Nephron (organoid): ENCODE data around the gene DENND1B.

Source experiments
- H3K27ac Mint-ChIP-seq, 3 experiments: 2 replicates each; pipeline ENCODE4 v1.8.0; 2020; ENCODE audit warnings: mixed read lengths in 3 of 3, mild to moderate bottlenecking in 2 of 3, moderate library complexity in 1 of 3
- H3K27me3 Mint-ChIP-seq: 2 replicates; pipeline ENCODE4 v1.8.0; 2021; ENCODE audit warnings: low read depth, mild to moderate bottlenecking, moderate library complexity, mixed read lengths
- H3K36me3 Mint-ChIP-seq: 2 replicates; pipeline ENCODE4 v1.8.0; 2020; ENCODE audit warnings: low read depth, mixed read lengths
- H3K4me1 Mint-ChIP-seq: 2 replicates; pipeline ENCODE4 v1.8.0; 2020; ENCODE audit warnings: mixed read lengths
- H3K4me3 Mint-ChIP-seq, 3 experiments: 2 replicates each; pipeline ENCODE4 v1.8.0; 2020; ENCODE audit warnings: mild to moderate bottlenecking in 3 of 3, mixed read lengths in 3 of 3, moderate library complexity in 2 of 3
- H3K9me3 Mint-ChIP-seq: 2 replicates; pipeline ENCODE4 v1.8.0; 2020; ENCODE audit warnings: mixed read lengths
- CTCF ChIP-seq, 3 experiments: fragments of 200-600 bp; sonication (generic); IDR thresholded peaks; one replicate each; pipeline ENCODE4 v1.5.0; 2021; ENCODE audit warnings: antibody characterized with exemption in 3 of 3; ENCODE audit not compliant: unreplicated experiment in 3 of 3

DENND1B gene

DNA sequence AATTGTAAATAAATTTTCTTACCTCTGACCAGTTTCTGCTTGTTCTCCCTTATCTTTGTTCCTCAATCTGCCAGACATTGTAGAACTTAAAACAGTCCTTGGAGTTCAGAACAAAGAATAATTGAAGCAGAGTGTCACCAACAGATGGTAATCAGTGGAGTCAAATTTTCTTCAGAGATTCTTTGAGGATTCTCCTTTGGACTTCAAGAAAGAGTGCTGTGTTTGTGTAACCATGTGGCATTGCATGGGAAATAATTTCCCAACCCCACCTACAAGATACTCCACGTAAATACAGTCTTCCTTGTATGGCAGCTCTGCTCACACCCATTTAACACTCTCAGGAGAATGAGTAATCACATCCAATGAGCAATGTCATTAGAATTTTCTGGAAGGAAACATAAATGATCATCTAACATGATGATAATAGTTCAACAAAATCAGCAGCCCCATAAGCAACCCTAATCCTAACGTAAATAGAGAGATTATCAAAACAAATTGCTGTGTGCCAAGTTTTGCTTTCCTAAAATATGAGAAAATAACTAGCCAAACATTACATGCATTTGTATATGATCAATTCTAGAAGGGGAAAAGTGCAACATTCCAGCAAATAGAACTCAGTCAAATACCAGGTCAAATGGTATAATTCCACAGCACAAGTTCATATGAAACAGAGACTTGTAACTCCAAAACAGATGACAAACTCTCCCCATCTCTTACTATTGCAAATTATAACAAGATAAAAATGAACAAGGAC lies 6.9 kb upstream of the DENND1B start:
- H3K4me1 Mint-ChIP-seq = no peaks in the 10 kb centered on the region
- no peaks in the 10 kb centered on the region for H3K36me3 Mint-ChIP-seq
- H3K9me3 Mint-ChIP-seq = no peaks in the 10 kb centered on the region
- no peak overlapping the region for H3K27ac Mint-ChIP-seq
- peaks cover 6% of the 10 kb centered on the region for H3K27me3 Mint-ChIP-seq
- H3K4me3 Mint-ChIP-seq = no peak overlapping the region
- no peak for TF ChIP-seq CTCF (IDR thresholded peaks at IDR 0.05; ENCODE audit: unreplicated experiment in 3 of 3)

DNA sequence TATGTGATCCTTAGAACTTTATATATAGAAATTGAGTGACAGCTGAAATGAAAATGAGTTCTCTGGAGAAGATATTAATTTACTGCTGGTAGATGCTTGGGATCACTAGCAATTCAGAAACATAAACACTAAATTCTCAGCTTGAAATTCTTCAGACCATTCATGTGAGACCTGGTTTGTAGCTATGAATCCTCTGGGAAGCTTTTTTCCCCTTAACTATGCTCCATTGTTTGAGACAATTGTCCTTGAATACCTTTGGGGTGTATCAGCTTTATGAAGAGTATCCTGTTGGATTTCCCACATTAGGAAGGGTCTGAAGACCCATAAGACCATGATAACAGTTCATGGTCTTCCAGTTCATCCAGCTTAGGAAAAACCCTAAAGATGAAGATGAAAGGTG lies 4.6 kb upstream of the DENND1B start:
- no peak overlapping the region for H3K4me3 Mint-ChIP-seq
- H3K27me3 Mint-ChIP-seq = peaks cover 6% of the 10 kb centered on the region
- H3K27ac Mint-ChIP-seq = no peak overlapping the region
- no peak for TF ChIP-seq CTCF (IDR thresholded peaks at IDR 0.05; ENCODE audit: unreplicated experiment in 3 of 3)
- H3K36me3 Mint-ChIP-seq = no peaks in the 10 kb centered on the region
- H3K9me3 Mint-ChIP-seq = no peaks in the 10 kb centered on the region
- H3K4me1 Mint-ChIP-seq = peaks cover 6% of the 10 kb centered on the region

DNA sequence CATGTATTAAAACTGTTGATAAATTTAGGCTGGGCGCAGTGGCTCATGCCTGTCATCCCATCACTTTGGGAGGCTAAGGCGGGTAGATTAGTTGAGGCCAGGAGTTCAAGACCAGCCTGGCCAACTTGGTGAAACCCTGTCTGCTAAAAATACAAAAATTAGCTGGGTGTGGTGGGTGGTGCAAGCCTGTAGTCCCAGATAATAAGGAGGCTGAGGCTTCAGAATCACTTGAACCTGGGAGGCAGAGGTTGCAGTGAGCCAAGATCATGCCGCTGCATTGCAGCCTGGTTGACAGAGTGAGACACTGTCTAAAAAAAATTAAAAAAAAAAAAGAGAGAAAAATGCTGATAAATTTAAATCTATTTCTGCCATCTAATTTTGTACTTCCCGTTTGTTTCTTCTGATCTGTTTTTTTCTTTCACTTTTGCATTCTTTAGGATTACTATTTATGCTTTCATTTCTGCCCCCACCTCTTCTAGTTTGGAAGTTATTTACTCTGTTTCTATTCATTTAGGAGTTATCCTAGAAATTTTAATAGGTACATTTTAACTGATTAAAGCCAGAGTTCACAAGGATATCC lies 3.2 kb upstream of the DENND1B start:
- Mint-ChIP-seq H3K27ac (no peak overlapping the region), H3K4me1 (peaks cover 17% of the 10 kb centered on the region), H3K9me3 (no peaks in the 10 kb centered on the region), H3K27me3 (peaks cover 6% of the 10 kb centered on the region), H3K4me3 (no peak overlapping the region), H3K36me3 (no peaks in the 10 kb centered on the region)
- TF ChIP-seq CTCF (IDR thresholded peaks at IDR 0.05; ENCODE audit: unreplicated experiment in 3 of 3) = no peak

DNA sequence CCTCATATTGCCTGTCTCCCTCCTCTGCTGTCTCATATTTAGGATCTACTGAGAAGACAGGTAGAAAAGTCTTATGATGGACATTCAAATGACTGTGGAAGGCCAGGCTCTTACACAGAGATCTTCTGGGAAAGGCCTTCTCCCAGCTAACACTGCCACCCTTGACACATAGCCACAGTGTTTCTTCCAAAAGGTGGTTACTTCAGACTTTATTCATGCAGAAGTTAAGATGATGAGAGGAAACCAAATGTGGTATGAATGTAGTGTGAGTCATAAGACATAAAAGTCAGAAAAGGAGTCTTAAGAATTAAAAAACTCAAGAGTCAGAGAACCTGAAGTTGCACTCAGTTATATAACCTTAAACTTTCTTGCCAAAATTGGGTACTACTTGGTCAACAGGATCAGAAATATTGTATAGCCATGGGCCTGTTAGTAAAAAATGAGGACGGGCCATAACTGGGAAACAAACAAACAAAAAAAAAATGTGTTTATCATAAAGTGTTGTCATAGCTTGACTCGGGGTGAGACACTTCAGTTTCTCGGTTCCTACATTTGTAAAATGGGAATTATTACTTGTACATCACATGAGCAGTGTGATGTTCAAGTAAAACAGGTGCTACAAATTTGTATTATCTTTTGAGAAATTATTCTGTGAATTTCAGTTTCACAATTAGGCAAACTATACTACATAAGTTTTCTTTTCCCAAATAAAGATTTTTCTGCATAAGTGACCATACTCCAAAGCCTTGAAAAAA lies 1.2 kb upstream of the DENND1B start:
- H3K27me3 Mint-ChIP-seq = peaks cover 6% of the 10 kb centered on the region
- no peaks in the 10 kb centered on the region for H3K36me3 Mint-ChIP-seq

More for the DNA sequence above, 1.2 kb upstream of the DENND1B start:
- TF ChIP-seq CTCF (IDR thresholded peaks at IDR 0.05; ENCODE audit: unreplicated experiment in 3 of 3) = no peak
- Mint-ChIP-seq H3K4me3 (peak overlapping the region; percentile 58 to 91 (median 88)), H3K9me3 (no peaks in the 10 kb centered on the region), H3K4me1 (peaks cover 36% of the 10 kb centered on the region), H3K27ac (peak overlapping the region; percentile 87 to 96 (median 93))
